ENCODE measurements around the gene FTCD.
"Not testable (repeated sequence)": the region's sequence is repeated elsewhere in the genome, so short reads cannot be mapped to it uniquely, and the experiment has no call there.

The FTCD gene

DNA sequence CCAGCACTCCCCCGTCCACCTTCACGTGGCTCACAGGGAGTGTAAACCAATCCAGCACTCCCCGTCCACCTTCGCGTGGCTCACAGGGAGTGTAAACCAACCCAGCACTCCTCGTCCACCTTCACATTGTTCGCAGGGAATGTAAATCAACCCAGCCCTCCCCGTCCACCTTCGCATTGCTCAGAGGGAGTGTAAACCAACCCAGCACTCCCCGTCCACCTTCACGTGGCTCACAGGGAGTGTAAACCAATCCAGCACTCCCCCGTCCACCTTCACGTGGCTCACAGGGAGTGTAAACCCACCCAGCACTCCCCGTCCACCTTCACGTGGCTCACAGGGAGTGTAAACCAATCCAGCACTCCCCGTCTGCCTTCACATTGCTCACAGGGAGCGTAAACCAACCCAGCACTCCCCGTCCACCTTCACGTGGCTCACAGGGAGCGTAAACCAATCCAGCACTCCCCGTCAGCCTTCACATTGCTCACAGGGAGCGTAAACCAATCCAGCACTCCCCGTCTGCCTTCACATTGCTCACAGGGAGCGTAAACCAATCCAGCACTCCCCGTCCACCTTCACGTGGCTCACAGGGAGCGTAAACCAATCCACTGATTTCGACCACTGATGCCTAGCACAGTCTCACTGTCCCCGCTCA lies 14.9 kb downstream of the FTCD start:
- not testable (repeated sequence) for DNase-seq (ENCODE audit: low read depth in 2 of 2, low spot score in 1 of 2)

DNA sequence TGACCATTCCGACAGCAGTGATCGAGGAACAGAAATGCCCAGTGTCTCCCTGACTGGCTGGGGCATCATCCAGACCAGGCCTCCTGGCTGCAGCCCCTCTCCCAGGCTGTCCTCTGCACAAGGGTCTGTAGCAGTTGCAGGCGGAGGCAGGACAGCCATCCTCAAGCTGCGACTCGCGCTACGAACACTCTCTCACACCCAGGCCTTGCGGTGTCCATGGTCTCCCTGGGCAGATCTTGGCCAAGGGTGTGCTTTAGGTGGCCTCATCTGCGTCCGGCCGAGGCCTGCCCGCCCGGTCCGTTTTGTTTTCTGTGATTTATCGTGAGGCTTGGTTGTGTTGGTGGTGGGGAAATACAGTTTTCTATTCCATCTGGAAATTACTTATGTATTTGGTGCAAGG lies 15.7 kb downstream of the FTCD start:
- no peak for DNase-seq (ENCODE audit: low read depth in 2 of 2, low spot score in 1 of 2)

DNA sequence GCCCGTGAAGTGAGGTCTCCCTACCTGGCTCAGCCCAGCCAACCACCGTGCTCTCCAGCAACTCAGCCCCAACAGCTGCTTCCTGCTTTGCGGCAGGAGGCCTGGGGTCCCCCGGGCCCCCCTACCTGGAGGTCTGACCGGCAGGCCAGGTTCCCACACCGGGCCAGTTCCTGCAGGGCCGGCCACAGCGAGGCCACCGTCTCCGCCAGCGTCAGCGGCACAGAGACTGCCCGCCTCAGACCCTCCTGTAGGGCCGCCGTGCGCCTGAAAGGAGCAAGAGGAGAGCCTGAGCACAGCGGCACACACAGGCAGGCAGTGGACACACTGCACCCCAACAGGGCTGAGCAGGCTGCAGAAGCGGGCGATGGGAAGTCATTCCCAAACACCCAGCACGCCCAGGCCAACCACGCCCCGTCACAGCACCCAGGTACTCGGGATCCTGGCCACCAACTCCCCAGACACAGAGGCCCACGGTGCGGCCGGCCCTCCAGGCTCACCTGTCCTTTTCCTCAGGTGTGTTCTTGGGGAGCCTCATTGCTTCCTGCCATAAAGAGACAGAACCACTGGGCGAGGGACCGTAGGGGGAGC lies 16.9 kb downstream of the FTCD start:
- no peak for DNase-seq (ENCODE audit: low read depth in 2 of 2, low spot score in 1 of 2)

DNA sequence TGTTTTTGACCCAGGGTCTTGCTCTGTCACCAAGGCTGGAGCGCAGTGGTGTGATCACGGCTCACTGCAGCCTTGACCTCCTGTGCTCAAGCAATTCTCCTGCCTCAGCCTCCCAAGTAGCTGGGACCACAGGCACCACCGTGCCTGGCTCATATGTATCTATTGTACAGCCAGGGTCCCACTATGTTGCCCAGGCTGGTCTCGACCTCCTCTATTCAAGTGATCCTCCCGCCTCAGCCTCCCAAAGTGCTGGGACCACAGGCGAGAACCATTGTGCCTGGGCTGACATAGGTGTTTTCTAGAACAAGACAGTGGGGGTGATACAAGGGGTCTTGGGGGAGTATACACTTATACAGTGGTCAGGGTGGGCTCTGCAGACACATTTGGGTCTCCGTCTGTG lies 17.5 kb downstream of the FTCD start:
- no peak for DNase-seq (ENCODE audit: low read depth in 2 of 2, low spot score in 1 of 2)

DNA sequence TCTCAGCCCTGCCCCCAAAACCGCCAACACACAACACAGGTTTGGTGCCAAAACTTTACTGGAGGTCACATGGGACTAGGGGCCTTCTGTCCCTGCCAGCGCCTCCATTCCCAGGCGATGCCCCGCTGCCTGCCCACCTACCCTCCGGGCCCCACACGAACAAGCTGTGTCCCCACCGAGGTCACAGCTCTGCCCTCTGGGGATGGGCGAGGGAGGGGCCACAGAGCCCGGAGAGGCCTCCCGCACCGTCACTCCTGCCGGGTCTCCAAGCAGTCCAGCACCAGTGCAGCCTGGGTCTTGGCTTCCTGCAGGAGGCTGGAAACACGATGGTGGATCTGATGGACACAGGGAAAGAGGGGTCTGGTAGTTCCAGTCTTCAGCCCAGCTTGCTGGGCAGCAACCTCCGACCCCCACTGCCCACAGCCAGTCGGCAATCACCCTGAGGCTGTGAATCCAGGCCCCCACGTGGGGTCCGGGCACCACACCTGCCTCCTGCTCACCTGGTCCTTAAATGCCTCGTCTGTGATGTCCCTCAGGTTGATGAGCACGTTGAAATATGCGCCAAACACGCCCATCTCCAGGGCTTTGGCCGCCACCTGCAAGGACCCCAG lies 18.5 kb downstream of the FTCD start:
- DNase-seq (ENCODE audit: low read depth in 2 of 2, low spot score in 1 of 2) = no peak

DNA sequence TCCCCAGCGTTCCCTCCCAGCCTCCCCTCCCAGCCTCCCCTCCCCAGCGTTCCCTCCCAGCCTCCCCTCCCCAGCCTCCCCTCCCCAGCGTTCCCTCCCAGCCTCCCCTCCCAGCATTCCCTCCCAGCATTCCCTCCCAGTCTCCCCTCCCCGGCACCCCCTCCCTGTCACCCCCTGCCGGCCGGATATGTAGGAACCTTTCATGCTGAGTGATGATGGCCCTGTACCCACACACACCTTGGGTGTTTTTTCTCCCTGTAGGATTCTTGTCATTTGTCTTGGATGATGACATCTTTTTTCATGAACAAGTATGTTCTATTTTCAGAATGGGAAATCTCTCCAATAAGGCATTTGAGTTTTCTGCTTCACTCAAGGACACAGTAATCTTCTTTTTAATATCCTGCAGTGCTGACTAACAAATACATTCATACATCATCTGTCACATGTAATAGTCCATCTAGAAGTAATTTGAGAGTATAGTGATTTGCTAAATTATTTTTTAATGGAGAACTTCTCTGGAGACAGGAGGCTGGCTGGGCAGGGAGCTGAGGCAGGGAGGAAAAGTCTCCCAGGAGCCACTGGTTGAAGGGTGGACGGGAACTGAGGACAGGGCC lies 19.5 kb downstream of the FTCD start:
- no peak for DNase-seq (ENCODE audit: low read depth in 2 of 2, low spot score in 1 of 2)

DNA sequence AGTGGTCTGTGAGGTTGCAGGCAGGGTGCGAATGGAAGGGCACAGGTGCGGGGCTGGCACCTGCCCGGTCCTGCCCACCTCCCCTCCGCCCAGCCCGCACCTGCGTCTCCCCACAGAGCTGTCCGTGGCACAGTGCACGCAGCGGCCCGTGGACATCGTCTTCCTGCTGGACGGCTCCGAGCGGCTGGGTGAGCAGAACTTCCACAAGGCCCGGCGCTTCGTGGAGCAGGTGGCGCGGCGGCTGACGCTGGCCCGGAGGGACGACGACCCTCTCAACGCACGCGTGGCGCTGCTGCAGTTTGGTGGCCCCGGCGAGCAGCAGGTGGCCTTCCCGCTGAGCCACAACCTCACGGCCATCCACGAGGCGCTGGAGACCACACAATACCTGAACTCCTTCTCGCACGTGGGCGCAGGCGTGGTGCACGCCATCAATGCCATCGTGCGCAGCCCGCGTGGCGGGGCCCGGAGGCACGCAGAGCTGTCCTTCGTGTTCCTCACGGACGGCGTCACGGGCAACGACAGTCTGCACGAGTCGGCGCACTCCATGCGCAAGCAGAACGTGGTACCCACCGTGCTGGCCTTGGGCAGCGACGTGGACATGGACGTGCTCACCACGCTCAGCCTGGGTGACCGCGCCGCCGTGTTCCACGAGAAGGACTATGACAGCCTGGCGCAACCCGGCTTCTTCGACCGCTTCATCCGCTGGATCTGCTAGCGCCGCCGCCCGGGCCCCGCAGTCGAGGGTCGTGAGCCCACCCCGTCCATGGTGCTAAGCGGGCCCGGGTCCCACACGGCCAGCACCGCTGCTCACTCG lies 23.3 kb downstream of the FTCD start:
- DNase-seq (ENCODE audit: low read depth in 2 of 2, low spot score in 1 of 2) = no peak

DNA sequence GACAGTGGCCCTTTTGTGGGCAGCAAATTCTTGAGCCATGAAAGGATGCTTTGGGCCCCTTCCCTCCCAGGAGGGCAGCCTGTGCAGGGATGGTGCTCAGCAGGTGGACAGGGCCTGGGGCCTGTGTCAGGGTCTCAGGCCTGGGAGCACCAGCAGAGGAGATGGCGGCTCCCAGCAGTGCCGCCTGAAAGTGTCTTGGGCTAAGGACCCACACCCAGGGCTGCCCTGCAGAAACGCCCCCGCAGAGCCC lies 23.9 kb downstream of the FTCD start:
- no peak for DNase-seq (ENCODE audit: low read depth in 2 of 2, low spot score in 1 of 2)

DNA sequence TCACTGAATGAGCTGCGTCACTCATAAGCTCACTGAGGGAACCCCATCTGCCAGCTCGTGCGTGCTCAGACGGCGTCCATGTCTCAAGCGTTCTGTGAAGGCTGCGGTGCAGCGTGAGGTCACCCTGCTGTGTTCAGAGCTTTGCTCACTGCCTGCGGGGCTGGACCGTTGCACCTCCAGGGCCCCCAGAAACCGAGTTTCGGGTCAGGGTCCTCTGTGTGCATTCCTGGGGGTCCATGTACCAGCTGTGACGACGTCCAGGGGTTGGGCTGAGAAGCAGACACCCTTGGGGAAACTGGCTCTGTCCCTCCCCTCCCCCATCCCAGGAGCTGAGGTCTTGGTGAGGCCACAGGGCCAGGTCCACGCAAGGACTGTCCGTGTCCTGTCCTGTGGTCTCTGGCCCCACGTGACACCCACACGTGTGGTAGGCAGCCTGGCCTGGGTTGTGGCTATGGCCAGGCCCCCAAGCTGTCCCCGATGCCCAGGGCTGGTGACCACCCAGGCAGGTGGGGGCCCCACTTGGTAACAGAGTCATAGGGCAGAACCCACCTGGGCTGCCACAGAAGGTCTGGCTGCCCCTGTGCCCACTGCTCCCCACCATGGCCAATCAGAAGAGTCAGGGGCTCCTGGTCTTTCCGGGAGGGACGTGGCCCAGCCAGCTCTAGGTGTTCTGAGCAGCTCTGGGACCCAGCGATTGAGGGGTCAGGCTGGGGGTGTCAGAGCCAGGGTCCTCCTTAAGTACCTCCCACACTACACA lies 24.4 kb downstream of the FTCD start:
- DNase-seq (ENCODE audit: low read depth in 2 of 2, low spot score in 1 of 2) = no peak

DNA sequence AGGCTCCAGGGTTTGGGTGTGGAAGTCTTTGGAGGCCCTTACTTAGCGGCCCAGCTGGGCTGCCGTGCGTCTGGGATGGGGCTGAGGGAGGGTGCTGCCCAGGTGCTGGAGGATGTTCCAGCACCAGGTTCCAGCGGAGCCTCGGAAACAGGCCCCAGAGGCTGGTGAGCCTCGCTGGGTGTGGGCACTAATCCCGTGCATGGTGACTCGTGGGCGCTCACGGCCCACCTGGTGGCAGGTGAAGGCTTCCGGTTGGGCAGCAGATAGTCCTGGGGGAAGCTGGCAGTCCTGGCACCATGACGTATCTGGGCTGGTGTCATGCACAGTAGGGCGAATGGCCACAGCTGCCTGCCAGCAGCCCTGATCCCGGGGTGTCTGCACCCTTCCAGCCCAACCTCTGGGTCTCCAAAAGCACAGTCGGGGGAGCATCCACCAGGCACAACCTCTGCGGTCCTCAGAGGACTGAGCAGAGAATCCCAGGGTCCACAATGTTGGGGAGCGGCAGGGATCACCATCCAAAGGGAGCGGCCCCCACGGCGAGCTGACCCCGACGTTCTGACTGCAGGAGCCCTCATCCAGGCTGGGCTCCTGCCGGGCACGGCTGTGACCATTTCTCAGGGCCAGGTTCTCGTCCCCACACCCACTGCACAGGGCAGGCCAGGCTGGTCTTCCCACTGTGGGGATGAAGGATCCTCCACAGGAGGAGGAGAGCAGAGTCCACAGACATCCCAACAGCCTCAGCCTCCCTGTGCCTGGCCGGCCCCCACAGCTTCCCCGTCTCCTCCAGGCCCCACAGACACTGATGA lies 25.3 kb downstream of the FTCD start:
- DNase-seq (ENCODE audit: low read depth in 2 of 2, low spot score in 1 of 2) = no peak

DNA sequence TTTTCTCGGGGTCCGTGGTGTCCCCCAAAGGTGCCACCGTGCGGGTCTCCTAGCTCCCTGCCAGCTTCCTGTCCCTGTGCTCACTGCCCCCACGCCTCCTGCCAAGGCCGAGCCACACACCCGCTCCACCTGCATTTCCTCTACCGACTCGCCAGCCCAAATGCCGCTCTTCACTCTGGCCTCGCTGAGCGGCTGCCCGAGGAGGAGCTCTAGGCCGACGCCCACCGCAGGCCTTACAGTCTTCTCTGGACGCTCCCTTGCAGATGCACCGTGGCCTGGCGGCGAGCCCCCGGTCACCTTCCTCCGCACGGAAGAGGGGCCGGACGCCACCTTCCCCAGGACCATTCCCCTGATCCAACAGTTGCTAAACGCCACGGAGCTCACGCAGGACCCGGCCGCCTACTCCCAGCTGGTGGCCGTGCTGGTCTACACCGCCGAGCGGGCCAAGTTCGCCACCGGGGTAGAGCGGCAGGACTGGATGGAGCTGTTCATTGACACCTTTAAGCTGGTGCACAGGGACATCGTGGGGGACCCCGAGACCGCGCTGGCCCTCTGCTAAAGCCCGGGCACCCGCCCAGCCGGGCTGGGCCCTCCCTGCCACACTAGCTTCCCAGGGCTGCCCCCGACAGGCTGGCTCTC lies 26.3 kb downstream of the FTCD start:
- DNase-seq (ENCODE audit: low read depth in 2 of 2, low spot score in 1 of 2) = no peak

DNA sequence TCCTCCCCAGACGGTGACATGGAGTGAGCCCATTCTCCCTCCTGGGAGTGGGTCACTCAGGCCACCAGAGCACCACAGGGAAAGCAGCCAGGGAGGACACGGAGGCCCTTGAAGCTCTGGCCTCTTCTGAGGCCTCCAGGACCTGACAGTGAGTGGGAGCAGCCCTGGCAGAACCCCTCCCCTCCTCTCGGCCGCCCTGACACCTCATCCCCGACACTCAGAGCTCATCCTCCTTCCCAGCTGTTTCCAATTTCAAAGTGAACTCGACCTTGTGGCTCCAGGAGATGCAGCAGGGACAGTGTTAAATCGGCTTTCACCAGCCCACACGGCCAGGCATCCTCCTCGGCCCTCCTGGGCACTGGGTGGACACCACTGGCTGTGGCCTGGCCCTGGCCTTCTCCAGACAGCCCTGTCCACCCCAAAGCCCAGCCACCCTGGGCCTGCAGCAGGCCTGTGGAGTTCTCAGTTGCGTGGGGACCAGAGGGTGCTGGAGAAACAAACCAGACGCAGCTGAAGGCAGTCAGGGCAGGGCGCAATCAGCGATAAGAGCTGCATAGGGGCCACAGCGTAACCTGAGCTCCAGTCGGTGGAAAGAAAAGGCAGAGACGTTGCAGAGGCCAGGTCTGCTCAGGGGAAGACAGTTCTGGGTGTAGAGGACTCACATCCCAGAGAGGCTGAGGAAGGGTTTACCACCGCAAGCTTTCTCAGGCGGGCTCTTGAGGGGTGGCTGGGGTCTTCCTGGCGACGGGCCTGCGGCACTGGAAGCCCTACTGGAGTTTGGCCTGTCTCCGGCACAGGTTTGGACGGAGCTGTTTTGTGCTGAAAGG lies 27.1 kb downstream of the FTCD start:
- DNase-seq (ENCODE audit: low read depth in 2 of 2, low spot score in 1 of 2) = no peak

DNA sequence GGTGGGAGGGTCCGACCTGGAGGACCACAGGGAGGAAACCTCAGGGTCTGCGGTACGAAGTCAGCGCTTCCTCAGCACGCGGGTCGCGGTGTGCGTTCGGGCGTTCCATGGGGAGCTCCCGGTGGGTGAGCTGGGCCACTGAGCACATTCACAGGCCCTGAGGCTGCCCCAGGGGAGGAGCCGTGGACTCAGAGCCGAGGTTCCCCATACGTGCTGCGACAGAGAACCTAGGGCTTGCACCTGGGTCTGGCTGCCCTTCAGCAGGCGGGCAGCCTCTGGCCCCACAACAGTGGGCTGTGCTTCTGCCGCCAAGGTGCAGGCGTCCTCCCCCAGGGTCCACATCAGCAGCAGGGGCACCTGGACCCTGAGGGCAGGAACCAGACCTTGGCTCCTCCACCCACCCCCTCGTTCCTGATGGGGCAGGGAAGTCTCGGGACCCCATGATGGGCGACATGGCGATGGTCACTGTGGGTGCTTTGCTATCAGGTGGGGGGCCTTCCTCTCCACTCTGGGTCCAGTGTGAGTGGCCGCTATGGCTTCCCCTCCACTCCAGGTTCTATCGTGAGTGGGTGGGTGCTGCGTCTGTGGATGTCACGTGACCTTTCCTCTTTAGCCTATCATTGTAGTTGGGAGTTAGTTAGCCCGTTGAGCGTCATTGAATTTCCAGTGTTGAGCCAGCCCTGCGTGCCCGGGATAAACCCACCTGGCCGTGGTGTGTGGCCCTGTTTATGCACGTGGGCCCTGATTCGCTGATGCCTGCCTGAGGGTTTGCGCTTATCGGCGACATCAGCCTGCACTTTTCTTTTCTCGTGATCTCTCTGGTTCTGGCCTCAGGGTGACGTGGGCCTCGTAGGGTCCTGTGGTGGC lies 27.9 kb downstream of the FTCD start:
- no peak for DNase-seq (ENCODE audit: low read depth in 2 of 2, low spot score in 1 of 2)

DNA sequence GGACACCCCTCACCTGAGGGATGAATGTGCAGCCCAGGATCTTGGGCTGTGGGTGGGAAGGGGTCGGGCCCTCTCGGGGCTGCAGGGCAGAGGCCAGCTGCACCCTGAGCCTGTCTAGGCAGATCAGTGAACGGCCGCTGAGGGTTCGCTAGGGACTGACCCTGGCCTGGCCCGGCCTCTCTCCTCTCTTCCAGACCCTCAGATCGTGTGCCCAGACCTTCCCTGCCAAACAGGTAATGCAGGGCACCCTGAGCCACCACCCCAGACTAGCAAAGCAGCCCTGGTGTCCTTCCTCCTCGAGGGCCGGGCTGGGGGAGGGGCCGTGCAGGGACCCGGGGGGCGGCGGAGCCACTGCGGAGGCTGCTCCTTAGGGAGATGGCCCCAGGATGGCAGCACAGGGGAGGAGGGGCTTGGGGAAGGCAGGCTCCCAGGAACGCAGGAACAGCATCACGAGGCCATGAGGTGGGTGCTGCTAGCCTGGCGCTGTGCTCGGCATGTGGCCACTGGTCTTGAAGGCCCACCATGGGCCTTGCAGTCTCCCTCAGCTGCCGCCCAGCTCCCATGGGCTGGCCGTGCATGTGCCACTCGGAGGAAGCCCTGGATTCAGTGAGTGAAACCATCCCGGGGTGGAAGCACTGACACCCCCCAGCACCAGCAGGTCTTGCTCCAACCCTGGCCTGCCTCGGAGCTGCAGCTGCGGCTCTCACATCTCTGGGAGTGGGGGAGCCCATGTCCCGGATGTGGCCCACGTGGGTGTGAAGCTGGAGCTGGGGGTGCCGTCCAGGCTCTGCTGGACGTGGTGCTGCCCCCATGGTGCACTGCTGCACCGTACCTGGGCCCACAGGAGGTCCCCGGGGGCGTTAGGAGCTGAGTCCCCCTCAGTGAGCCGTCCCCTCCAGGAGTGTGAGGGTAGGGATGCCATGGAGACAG lies 28.8 kb downstream of the FTCD start:
- no peak for DNase-seq (ENCODE audit: low read depth in 2 of 2, low spot score in 1 of 2)

DNA sequence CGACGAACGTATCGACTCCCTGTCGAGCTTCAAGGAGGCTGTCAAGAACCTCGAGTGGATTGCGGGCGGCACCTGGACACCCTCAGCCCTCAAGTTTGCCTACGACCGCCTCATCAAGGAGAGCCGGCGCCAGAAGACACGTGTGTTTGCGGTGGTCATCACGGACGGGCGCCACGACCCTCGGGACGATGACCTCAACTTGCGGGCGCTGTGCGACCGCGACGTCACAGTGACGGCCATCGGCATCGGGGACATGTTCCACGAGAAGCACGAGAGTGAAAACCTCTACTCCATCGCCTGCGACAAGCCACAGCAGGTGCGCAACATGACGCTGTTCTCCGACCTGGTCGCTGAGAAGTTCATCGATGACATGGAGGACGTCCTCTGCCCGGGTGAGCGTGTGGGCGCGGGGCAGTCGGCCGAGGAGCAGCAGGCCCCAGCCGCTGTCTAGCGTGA lies 29.5 kb downstream of the FTCD start:
- DNase-seq (ENCODE audit: low read depth in 2 of 2, low spot score in 1 of 2) = no peak

DNA sequence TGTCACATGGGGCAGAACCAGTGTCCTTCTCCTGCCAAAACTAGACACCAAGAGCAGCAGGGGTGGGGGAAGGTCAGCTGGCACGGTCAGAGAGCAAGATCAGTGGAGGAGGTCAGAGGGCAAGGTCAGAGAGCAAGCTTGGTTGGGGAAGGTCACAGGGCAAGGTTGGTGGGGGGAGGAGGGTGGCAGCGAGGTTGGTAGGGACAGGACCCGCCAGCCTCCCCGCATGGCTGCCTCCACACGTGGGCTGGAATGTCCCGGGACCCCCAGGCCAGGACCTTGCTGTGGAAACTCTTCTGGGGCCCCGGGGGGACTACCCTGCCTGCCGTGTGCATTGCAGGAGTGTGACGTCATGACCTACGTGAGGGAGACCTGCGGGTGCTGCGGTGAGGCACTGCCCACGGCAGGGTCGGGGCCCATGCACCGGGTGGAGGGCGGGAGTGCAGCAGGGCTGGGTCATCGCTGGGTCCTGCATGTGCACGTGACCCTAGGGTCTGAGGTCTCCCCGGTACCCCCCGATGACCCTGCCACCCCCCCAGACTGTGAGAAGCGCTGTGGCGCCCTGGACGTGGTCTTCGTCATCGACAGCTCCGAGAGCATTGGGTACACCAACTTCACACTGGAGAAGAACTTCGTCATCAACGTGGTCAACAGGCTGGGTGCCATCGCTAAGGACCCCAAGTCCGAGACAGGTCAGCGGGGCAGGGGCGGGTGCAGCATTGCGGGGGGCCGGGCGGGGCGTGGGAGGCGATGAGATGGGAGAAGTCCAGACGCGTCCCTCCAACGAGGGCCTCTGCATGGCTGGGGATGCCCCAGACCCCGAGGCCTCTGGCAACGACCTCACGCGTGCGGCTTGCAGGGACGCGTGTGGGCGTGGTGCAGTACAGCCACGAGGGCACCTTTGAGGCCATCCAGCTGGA lies 30.2 kb downstream of the FTCD start:
- no peak for DNase-seq (ENCODE audit: low read depth in 2 of 2, low spot score in 1 of 2)
